Spinal cord (tissue), 10 donors: Measurements from ENCODE around the gene AOPEP. TPM values are rescaled to one million over a fixed set of nuclear protein-coding genes. Genes with fewer than 3 reads are reported as not detected.
A peak's percentile ranks its signal among the peaks of the same experiment; 100 is the strongest.

Source experiments
- DNase-seq, 6 donors: peaks; one replicate each; pipeline versions ENCODE4 v3.0.0 to v3.0.0-alpha.2; 2013 to 2015; ENCODE audit warnings: low spot score in 6 of 6, low read depth in 4 of 6
- H3K27ac ChIP-seq: one replicate; pipeline ENCODE4 v1.5.1; 2013; ENCODE audit warnings: low read depth, low read length, control low read depth
- H3K27me3 ChIP-seq: one replicate; pipeline ENCODE4 v1.6.1; 2013; ENCODE audit warnings: low read length; ENCODE audit not compliant: control insufficient read depth, insufficient read depth
- H3K36me3 ChIP-seq: one replicate; pipeline ENCODE4 v1.6.1; 2013; ENCODE audit warnings: low read length; ENCODE audit not compliant: control insufficient read depth, insufficient read depth
- H3K4me1 ChIP-seq: one replicate; pipeline ENCODE4 v1.6.1; 2013; ENCODE audit warnings: low read length; ENCODE audit not compliant: control insufficient read depth, insufficient read depth
- H3K4me3 ChIP-seq: one replicate; pipeline ENCODE4 v1.5.1; 2013; ENCODE audit warnings: low read depth, low read length, control low read depth
- H3K9me3 ChIP-seq: one replicate; pipeline ENCODE4 v1.6.1; 2013; ENCODE audit warnings: low read length; ENCODE audit not compliant: control insufficient read depth, insufficient read depth
- WGBS: methylation state at CpG from one replicate; pipeline ENCODE4 v1.1.5; 2013; ENCODE audit warnings: missing lambda C conversion rate; ENCODE audit not compliant: insufficient coverage; 5-methylcytosine and 5-hydroxymethylcytosine counted together
- polyA plus RNA-seq, 2 donors: library from polyadenylated mRNA; unstranded; fragments of 120-200 nt; gene quantifications; one replicate each; pipeline ENCODE4 v1.2.1, GENCODE V29; 2013; ENCODE audit not compliant: insufficient read length in 2 of 2
- total RNA-seq, 2 donors: library from RNA; depleted of rRNA in 1 of 2; stranded (reverse); fragments of 120-200 nt in 1 of 2; fragments of >200 nt in 1 of 2; gene quantifications; one replicate each; pipeline versions ENCODE4 v1.2.3 to v1.2.4, GENCODE V29; 2013 to 2014
- donor health status: healthy.

Gene AOPEP
- total and polyA plus RNA-seq, 4 donors, result 42.8 to 77.4 (median 56.3) TPM

GRCh38 chr9:94772144-94772543 is 45.6 kb downstream of the AOPEP start:
- Histone ChIP-seq H3K27ac (peak overlapping the region; percentile 68), H3K4me3 (no peak overlapping the region), H3K36me3 (no peaks in the 10 kb centered on the region), H3K4me1 (peaks cover 15% of the 10 kb centered on the region), H3K27me3 (no peaks in the 10 kb centered on the region), H3K9me3 (no peaks in the 10 kb centered on the region)
- WGBS, result 50% methylated on average over 1 of the region's 3 CpGs
- DNase-seq, result peak in 2 of 6 donors; percentile 53 to 57

- H3K4me3 ChIP-seq, result no peak overlapping the region
Measured at GRCh38 chr9:94772639-94773303, 46.3 kb downstream of the AOPEP start.

DNA sequence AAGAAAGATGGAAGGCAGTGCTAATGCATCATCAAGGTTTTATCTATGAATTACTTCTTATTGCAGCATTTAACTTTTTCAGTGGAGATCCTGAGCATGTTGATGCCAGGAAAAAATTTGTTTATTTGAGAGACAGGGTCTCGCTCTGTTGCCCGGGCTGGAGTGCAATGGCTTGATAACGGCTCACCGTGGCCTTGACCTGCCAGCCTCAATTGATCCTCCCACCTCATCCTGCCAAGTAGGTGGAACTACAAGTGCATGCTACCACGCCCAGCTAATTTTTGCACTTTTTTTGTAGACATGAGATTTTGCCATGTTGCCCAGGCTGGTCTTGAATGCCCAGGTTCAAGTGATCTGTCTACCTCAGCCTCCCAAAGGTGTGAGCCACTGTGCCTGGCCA is 47.2 kb downstream of the AOPEP start:
- peaks cover 15% of the 10 kb centered on the region for H3K4me1 ChIP-seq
- H3K27ac ChIP-seq, result no peak overlapping the region
- no peak for DNase-seq
- H3K9me3 ChIP-seq, result no peaks in the 10 kb centered on the region
- 98% methylated on average over 5 of the region's 5 CpGs for WGBS
- H3K4me3 ChIP-seq, result no peak overlapping the region
- no peaks in the 10 kb centered on the region for H3K36me3 ChIP-seq
- no peaks in the 10 kb centered on the region for H3K27me3 ChIP-seq

More at GRCh38 chr9:94772639-94773303, 46.3 kb downstream of the AOPEP start:
- H3K36me3 ChIP-seq, result no peaks in the 10 kb centered on the region
- no CpG with 5 or more reads among the region's 4 CpGs for WGBS
- peak overlapping the region; percentile 68 for H3K27ac ChIP-seq
- no peaks in the 10 kb centered on the region for H3K9me3 ChIP-seq
- peaks cover 15% of the 10 kb centered on the region for H3K4me1 ChIP-seq
- DNase-seq, result peak; percentile 69 to 95 (median 80)
- no peaks in the 10 kb centered on the region for H3K27me3 ChIP-seq

GRCh38 chr9:94778013-94778412 is 51.5 kb downstream of the AOPEP start:
- no peak for DNase-seq
- no peak overlapping the region for H3K27ac ChIP-seq
- no CpG with 5 or more reads among the region's 4 CpGs for WGBS
- H3K4me3 ChIP-seq, result no peak overlapping the region
- peaks cover 12% of the 10 kb centered on the region for H3K4me1 ChIP-seq
- H3K9me3 ChIP-seq, result no peaks in the 10 kb centered on the region
- no peaks in the 10 kb centered on the region for H3K27me3 ChIP-seq
- no peaks in the 10 kb centered on the region for H3K36me3 ChIP-seq

DNA sequence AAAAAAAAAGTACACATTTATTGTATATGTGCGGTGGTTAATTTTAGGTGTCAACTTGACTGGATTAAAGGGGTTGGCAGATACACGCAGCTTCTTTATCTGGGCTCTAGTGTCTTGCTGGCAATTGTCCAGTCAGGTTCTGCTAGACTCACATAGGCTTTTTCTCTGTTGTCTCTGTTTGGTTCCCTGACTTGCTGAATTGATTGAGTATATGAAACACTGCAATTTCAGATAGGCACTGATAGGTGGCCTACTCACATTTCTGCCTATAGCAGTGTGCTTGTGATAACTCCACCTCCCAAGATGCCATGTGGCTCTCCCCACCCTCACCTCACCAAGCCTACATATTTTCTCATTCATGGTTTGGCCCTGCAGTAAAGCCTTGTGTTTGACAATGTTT is 52.5 kb downstream of the AOPEP start:
- Histone ChIP-seq H3K27ac (no peak overlapping the region), H3K4me1 (peaks cover 7% of the 10 kb centered on the region), H3K36me3 (no peaks in the 10 kb centered on the region), H3K9me3 (no peaks in the 10 kb centered on the region), H3K27me3 (no peaks in the 10 kb centered on the region), H3K4me3 (no peak overlapping the region)
- WGBS, result 44% methylated on average over 1 of the region's 2 CpGs
- DNase-seq, result no peak

- Histone ChIP-seq H3K36me3 (no peaks in the 10 kb centered on the region), H3K27ac (no peak overlapping the region), H3K4me1 (peaks cover 7% of the 10 kb centered on the region), H3K9me3 (no peaks in the 10 kb centered on the region), H3K27me3 (no peaks in the 10 kb centered on the region), H3K4me3 (no peak overlapping the region)
- 63% methylated on average over 1 of the region's 4 CpGs for WGBS
- DNase-seq, result peak in 1 of 6 donors; percentile 33
Measured at GRCh38 chr9:94779693-94780290, 53.3 kb downstream of the AOPEP start.

DNA sequence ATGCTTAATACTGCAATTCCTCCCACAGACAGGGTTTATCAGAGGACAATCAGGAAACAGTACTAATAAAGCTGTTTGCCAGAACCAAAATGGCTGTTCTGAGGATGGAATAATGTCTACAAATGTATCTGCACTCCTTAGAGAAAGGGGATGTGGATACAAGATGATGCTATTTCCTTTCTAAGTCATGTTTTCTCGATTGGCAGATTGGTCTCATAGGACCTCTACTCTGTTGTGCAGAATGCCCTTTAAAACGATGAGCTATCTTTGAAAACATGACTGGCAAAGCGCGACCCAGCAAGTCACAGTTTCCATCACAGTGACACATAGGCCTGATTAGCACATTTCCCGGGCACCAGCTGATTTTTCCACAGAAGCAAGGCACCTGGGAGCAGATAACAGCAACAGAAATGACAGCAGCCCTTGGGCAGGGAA is 54.0 kb downstream of the AOPEP start:
- Histone ChIP-seq H3K4me3 (no peak overlapping the region), H3K4me1 (peaks cover 7% of the 10 kb centered on the region), H3K36me3 (no peaks in the 10 kb centered on the region), H3K27me3 (no peaks in the 10 kb centered on the region), H3K9me3 (no peaks in the 10 kb centered on the region), H3K27ac (peak overlapping the region; percentile 25)
- WGBS, result 66% methylated on average over 5 of the region's 5 CpGs
- peak in 1 of 6 donors; percentile 90 for DNase-seq

GRCh38 chr9:94782355-94783101 is 56.0 kb downstream of the AOPEP start:
- 90% methylated on average over 3 of the region's 6 CpGs for WGBS
- no peak overlapping the region for H3K4me3 ChIP-seq

DNA sequence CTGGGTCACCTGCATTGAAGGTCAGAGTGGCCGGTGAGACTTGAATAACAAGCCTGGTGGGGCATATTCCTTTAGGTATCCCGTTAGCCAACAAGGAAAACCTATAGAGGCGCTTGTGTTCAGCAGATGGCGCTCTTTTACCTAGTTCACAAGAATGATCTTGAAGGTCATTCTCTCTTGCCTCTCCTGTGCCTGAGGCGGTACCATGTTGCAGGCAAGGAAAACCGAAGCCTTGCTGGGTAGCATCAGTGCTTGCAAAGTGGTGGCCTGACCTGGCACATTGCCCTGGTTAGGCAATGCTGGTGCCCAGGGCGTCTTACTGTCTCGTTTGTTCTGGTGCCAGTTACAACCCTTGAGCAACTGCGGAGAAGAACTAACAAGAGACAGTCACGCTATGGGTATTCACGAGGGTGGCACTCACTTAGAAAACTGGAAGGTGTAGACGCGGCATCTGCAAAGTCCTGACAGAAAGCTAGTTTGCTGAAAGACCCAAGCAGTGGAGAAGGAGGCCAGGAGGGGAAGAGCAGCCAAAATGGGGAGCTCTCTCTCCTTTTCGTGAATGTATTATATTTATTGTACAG is 56.7 kb downstream of the AOPEP start:
- peak in 2 of 6 donors; percentile 84 to 91 for DNase-seq
- Histone ChIP-seq H3K36me3 (no peaks in the 10 kb centered on the region), H3K9me3 (no peaks in the 10 kb centered on the region), H3K4me3 (no peak overlapping the region), H3K4me1 (peaks cover 7% of the 10 kb centered on the region), H3K27me3 (no peaks in the 10 kb centered on the region), H3K27ac (peak overlapping the region; percentile 60)
- 35% methylated on average over 11 of the region's 14 CpGs for WGBS

More at GRCh38 chr9:94782355-94783101, 56.0 kb downstream of the AOPEP start:
- no peaks in the 10 kb centered on the region for H3K27me3 ChIP-seq
- peak in 1 of 6 donors; percentile 11 for DNase-seq
- no peaks in the 10 kb centered on the region for H3K9me3 ChIP-seq
- H3K27ac ChIP-seq, result peak overlapping the region; percentile 60
- peaks cover 7% of the 10 kb centered on the region for H3K4me1 ChIP-seq
- H3K36me3 ChIP-seq, result no peaks in the 10 kb centered on the region
